GM21367 (cell line): ENCODE results near the gene RNASEH2C.
"Not testable (repeated sequence)": the region's sequence is repeated elsewhere in the genome, so short reads cannot be mapped to it uniquely, and the experiment has no call there.

Experiments
- ATAC-seq: cut with Tn5 transposase; IDR thresholded peaks from one replicate; pipeline ENCODE4 v1.9.1; 2021; ENCODE audit not compliant: unreplicated experiment

The RNASEH2C gene

DNA sequence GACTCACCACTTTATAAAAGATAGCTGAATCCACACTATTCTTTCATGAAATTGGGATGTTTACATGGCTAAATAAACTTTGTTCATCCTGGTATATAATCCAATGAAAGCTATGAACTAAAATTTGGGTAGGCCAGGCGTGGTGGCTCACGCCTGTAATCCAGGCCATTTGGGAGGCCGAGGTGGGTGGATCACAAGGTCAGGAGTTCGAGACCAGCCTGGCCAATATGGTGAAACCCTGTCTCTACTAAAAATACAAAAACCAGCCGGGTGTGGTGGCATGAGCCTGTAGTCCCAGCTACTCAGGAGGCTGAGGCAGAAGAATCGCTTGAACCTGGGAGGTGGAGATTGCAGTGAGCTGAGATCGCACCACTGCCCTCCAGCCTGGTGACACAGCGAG is 28.8 kb downstream of the RNASEH2C start:
- ATAC-seq: not testable (repeated sequence)

DNA sequence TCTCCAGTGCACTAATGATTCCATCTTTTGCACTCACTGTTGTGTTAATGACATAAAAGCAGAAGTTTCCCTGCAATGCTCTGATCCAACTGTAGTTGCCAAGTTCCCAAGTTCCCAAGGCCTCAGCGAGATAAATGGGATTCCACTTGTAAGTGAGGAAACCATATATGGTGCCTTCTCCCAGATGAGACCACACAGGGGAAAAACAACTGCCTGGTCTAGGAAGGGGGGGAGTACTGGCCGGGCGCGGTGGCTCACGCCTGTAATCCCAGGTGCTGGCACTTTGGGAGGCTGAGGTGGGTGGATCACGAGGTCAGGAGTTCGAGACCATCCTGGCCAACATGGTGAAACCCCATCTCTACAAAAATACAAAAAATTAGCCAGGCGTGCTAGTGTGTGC is 34.6 kb downstream of the RNASEH2C start:
- ATAC-seq: no peak

DNA sequence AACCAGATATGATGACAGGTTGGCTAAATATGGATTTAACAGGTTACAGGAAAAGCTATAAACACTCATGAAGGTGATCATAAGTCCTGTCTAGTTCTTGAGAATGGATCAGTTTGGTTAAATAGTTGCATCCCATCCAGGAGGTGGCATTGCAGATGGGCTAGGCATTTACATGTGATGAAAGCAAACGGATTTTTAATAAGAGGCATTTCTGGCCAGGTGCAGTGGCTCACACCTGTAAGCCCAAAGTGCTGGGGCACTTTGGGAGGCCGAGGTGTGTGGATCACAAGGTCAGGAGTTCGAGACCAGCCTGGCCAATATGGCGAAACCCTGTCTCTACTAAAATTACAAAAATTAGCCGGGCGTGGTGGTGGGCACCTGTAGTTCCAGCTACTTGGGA is 37.1 kb downstream of the RNASEH2C start:
- not testable (repeated sequence) for ATAC-seq

DNA sequence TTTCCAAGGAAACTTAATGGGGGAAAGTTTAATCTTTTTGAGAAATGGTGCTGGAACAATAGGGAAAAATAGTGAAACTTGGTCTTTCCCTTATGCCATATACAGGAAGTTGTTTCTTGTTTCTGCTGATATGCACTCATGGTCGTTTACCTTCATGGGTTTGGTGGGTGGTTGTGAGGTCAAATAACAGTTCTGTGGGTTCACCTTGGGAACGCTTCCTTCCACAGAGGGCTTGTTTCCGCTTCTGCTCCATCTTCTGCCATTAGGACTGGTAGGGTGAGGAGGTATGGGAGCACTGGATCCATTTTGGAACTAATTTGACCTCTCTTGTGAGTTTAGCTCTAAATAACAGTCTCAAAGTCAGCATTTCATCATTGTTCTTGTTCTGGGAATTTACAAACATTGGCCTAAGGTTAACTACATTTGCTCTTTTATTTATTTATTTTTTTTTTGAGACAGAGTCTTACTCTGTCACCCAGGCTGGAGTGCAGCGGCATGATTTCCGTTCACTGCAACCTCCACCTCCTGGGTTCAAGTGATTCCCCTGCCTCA is 40.3 kb downstream of the RNASEH2C start:
- ATAC-seq: no peak

DNA sequence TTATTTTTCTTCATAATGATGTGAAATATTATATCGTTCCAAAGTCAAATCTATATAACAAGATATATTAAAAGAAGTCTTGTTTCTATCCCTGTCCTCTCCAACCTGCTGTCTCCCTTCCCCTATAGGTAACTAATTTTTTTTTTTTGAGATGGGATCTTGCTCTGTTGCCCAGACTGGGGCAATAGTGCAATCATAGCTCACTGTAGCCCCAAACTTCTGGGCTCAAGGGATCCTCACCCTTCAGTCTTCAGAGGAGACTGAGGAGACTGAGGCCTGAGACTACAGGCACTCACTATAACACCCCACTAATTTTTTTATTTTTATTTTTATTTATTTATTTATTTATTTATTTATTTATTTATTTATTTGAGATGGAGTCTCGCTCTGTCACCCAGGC is 47.6 kb downstream of the RNASEH2C start:
- ATAC-seq: no peak

DNA sequence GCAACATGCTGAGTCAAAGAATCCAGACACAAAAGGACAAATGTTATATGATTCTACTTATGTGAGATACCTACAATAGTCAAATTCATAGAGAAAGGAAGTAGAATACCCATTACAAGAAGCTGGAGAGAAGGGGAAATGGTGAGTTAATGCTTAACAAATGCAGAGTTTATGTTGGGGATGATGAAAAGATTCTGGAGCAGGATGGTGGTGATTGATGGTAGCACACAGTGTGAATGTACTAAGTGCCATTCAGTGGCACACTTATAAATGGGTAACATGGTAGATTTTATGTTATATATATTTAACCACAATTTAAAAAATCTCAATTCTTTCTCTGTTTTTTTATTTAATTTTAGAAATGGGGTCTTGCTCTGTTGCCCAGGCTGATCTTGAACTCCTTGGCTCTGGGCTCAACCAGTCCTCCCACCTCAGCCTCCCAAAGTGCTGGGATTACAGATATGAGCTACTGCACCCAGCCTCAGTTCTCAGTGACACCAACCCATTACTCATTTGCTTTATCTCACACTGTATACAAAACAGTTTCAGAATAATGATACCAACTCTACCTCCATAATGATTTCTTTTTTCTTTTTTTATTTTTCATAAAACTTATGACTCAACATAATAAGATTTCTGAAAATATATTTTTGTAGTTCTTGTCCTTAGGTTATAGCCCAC is 48.3 kb downstream of the RNASEH2C start:
- ATAC-seq: no peak
